ENCODE results near the gene CELSR3.
A peak's percentile ranks its signal among the peaks of the same experiment; 100 is the strongest.

Gene CELSR3

DNA sequence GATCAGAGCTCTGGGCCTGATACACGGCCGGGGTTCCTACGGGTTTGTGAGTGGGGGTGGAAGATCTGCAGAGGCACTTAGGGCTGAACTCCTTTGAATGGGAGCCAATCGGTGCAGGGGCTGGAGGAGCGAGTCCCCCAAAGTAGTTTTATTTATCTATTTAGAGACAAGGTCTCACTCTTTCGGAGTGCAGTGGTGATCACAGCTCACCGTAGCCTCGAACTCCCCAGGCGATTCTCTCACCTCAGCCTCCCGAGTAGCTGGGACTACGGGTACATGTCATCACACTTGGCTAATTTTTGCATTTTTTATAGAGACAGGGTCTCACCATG is 1.6 kb upstream of the CELSR3 start:
- no peak for DNase-seq (ENCODE audit: low spot score)
- TF ChIP-seq CTCF (IDR thresholded peaks at IDR 0.05; ENCODE audit: borderline replicate concordance, control extremely low read depth, extremely low read depth, insufficient read depth, missing control alignments) = no peak
- in situ Hi-C loops (cut with MboI; ENCODE audit: low sequenced_read_pairs, unreplicated experiment) = no loop called here

DNA sequence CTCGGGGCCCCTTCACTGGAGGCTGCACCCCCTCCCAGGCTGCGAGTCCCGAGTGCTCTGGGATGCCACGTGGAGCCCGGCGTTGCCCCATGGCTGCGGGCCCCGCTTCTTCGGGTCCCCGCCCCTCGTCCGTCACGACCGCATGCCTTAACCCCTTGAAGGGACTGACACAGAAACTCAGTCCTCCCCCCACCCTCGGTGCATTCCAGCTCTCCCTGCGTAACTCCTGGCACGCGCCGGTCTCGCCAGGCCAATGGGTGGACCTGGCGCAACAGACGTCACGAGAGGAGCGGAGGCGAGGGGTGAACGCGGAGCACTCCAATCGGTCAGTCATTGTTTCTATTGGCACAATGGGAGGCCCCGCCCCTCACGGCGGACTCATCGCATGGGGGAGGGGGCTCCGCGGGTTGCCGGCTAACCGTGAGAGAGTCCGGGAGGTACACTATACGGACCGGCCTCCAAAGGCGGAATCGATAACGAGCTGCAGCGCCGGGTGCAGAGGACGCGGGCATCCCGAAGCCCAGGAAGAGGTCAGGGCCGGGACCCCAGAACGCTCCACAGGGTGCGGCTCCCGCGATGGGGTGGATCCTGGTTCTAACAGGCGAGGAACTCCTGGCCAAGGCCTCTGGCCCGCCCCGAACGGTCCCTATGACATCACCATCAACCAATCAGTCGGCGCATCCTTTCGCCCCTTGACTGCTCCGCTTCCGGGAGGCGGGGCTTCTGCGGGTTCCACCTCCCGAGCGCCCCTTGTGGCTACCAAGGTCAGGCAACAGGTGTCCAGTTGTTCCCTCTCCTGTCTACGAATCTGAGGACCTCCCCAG is 1.0 kb upstream of the CELSR3 start:
- in situ Hi-C loops (cut with MboI; ENCODE audit: low sequenced_read_pairs, unreplicated experiment) = no loop called here
- peak; percentile 99 for DNase-seq (ENCODE audit: low spot score)
- TF ChIP-seq CTCF (IDR thresholded peaks at IDR 0.05; ENCODE audit: borderline replicate concordance, control extremely low read depth, extremely low read depth, insufficient read depth, missing control alignments) = peak; percentile 70

- no peak for DNase-seq (ENCODE audit: low spot score)
- no peak for TF ChIP-seq CTCF (IDR thresholded peaks at IDR 0.05; ENCODE audit: borderline replicate concordance, control extremely low read depth, extremely low read depth, insufficient read depth, missing control alignments)
- in situ Hi-C loops (cut with MboI; ENCODE audit: low sequenced_read_pairs, unreplicated experiment) = no loop called here
Observed at GRCh38 chr3:48662145-48662752, 437 bp downstream of the CELSR3 start.

- in situ Hi-C loops (cut with MboI; ENCODE audit: low sequenced_read_pairs, unreplicated experiment) = no loop called here
- DNase-seq (ENCODE audit: low spot score) = peak; percentile 89
- TF ChIP-seq CTCF (IDR thresholded peaks at IDR 0.05; ENCODE audit: borderline replicate concordance, control extremely low read depth, extremely low read depth, insufficient read depth, missing control alignments) = no peak
Observed at GRCh38 chr3:48661501-48662144, 1.1 kb downstream of the CELSR3 start.

GRCh38 chr3:48660800-48661400 is 1.8 kb downstream of the CELSR3 start:
- no peak for DNase-seq (ENCODE audit: low spot score)
- TF ChIP-seq CTCF (IDR thresholded peaks at IDR 0.05; ENCODE audit: borderline replicate concordance, control extremely low read depth, extremely low read depth, insufficient read depth, missing control alignments) = no peak
- in situ Hi-C loops (cut with MboI; ENCODE audit: low sequenced_read_pairs, unreplicated experiment) = no loop called here

DNA sequence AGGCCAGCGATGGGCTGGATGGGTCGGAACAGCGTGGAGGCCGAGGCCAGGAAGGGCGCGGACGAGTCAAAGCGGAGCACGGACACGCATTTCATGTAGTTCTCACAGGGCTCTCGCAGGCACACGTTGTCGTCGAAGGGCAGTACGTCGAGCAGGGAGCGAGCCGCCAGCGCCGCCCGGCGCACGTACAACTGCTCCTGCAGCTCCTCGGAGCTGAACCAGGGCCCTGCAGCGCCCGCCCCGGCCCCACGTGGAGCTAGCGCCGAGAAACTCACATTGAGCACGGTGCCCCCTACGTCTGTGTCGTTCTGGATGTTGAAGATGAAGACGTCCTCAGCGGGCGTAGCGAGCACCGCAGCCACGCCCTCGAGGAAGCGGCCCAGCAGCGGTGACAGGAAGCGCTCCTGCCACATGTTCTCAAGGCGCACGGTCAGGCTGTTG is 5.8 kb downstream of the CELSR3 start:
- in situ Hi-C loops (cut with MboI; ENCODE audit: low sequenced_read_pairs, unreplicated experiment) = no loop called here
- TF ChIP-seq CTCF (IDR thresholded peaks at IDR 0.05; ENCODE audit: borderline replicate concordance, control extremely low read depth, extremely low read depth, insufficient read depth, missing control alignments) = no peak
- DNase-seq (ENCODE audit: low spot score) = no peak
